PC-9 (cell line): ENCODE results near the gene OCA2.

Experiments
- CTCF ChIP-seq: fragments of 200-600 bp; sonication (generic); conservative IDR thresholded peaks from 2 replicates; pipeline ENCODE4 v1.6.1; 2017; ENCODE audit warnings: mixed run types, antibody characterized with exemption, mild to moderate bottlenecking, moderate library complexity
- EZH2 ChIP-seq: fragments of 200-600 bp; sonication (generic); IDR thresholded peaks from 2 replicates; pipeline ENCODE4 v1.8.0; 2017; ENCODE audit warnings: antibody characterized with exemption, low read depth

- TF ChIP-seq CTCF (no peak), EZH2 (no peak)
Observed at GRCh38 chr15:27768732-27769475, 330.2 kb downstream of the OCA2 start.
